Kidney (tissue), 14 donors: ENCODE results near the gene LRRC75A. TPM values are rescaled to one million over a fixed set of nuclear protein-coding genes. Genes with fewer than 3 reads are reported as not detected.

Experiments
- DNase-seq, 5 donors: peaks; one replicate each; pipeline ENCODE4 v3.0.0-alpha.2; 2013 to 2020
- FAIRE-seq: peaks from 2 replicates; lab custom pipeline; 2012; peaks lifted over from hg19 to GRCh38; lab: Jason Lieb, UNC
- H3K27ac ChIP-seq, 2 donors: one replicate each; pipeline ENCODE4 v1.7.0; 2013; ENCODE audit warnings: low read depth in 2 of 2, low read length in 2 of 2, inconsistent platforms in 1 of 2
- H3K27me3 ChIP-seq: one replicate; pipeline ENCODE4 v1.7.1; 2013; ENCODE audit warnings: low read length, inconsistent platforms; ENCODE audit not compliant: control insufficient read depth, insufficient read depth
- H3K36me3 ChIP-seq, 3 donors: one replicate each; pipeline versions ENCODE4 v1.7.0 to v1.7.1; 2013; ENCODE audit warnings: low read length in 3 of 3, control low read depth in 1 of 3, inconsistent platforms in 1 of 3; ENCODE audit not compliant: insufficient read depth in 3 of 3, control insufficient read depth in 2 of 3
- H3K4me1 ChIP-seq, 3 donors: one replicate each; pipeline versions ENCODE4 v1.7.0 to v1.7.1; 2013; ENCODE audit warnings: low read length in 3 of 3, inconsistent platforms in 1 of 3, low read depth in 1 of 3; ENCODE audit not compliant: control insufficient read depth in 2 of 3, insufficient read depth in 2 of 3
- H3K4me3 ChIP-seq, 3 donors: one replicate each; pipeline versions ENCODE4 v1.7.0 to v1.8.1; 2013; ENCODE audit warnings: low read length in 3 of 3, control low read depth in 1 of 3, inconsistent platforms in 1 of 3
- H3K9ac ChIP-seq, 3 donors: one replicate each; pipeline versions ENCODE4 v1.7.0 to v1.7.1; 2013; ENCODE audit warnings: low read length in 3 of 3, control low read depth in 1 of 3, inconsistent platforms in 1 of 3
- H3K9me3 ChIP-seq, 3 donors: one replicate each; pipeline versions ENCODE4 v1.7.0 to v1.7.1; 2013; ENCODE audit warnings: low read length in 3 of 3, control low read depth in 1 of 3, inconsistent platforms in 1 of 3; ENCODE audit not compliant: control insufficient read depth in 2 of 3, insufficient read depth in 1 of 3
- intact Hi-C: fragments of 100-400 bp; cut with DNase I; formaldehyde crosslinking; loops from one replicate; pipeline ENCODE4 v1.11.1; 2022
- polyA plus RNA-seq: library from polyadenylated mRNA; stranded (reverse); fragments of 350-450 nt; fragmentation: Illumina TruSeq; extraction: RNeasy Lipid Tissue Mini Kit (QIAGEN cat#74804); gene quantifications from one replicate; pipeline ENCODE4 v1.2.3, GENCODE V29; 2014; ENCODE audit warnings: low read depth, low replicate concordance; ENCODE audit not compliant: insufficient read depth
- total RNA-seq: library from RNA; stranded (reverse); fragmentation: NEBNext Ultra II Directional; extraction: Animal tissue kit (Norgen Biotek cat#: 25700); gene quantifications from one replicate; pipeline ENCODE4 v1.2.1, GENCODE V29; 2021
- TF ChIP-seq, protein P1 (sequence below): IDR thresholded peaks from 3 replicates; pipeline ENCODE4 v1.5.1; 2012; ENCODE audit warnings: mild to moderate bottlenecking, moderate library complexity, borderline replicate concordance; ENCODE audit not compliant: insufficient read depth; ENCODE audit errors: extremely low read depth
- donor health status: control.
- donor health status: control.
- donor health status: control.
- donor health status: control.
- donor health status: control.
- donor health status: DM: yes; HTN: yes; CAD: no.
- donor health status: Normal renal cell carcinoma (clear cell type).

LRRC75A gene
- total and polyA plus RNA-seq, 2 donors from 2014 or later = 2.5 to 2.6 TPM

DNA sequence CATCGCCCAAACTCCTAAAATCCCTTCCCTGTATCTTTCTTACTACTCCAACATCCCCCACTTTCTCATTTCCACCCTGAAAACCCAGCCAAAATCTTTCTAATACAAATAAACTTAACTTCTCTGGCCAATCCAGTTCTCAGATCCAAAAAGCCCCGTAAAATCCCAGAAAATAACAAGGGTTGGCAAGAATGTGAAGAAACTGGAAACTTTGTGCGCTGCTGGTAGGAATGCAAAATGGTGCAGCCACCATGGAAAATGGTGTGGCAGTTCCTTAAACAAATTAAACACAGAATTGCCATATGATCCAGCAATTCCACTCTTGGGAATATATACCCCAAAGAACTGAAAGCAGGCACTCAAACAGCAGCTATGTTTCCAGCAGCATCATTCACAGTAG lies 24.1 kb downstream of the LRRC75A start:
- Histone ChIP-seq H3K4me1 (peaks cover 0 to 11% (median 0%) of the 10 kb centered on the region in 3 donors), H3K4me3 (no peak overlapping the region), H3K27ac (no peak overlapping the region), H3K9me3 (no peaks in the 10 kb centered on the region), H3K27me3 (no peaks in the 10 kb centered on the region), H3K36me3 (no peaks in the 10 kb centered on the region), H3K9ac (no peak overlapping the region)
- intact Hi-C loops = no loop called here
- TF ChIP-seq, protein P1, sequence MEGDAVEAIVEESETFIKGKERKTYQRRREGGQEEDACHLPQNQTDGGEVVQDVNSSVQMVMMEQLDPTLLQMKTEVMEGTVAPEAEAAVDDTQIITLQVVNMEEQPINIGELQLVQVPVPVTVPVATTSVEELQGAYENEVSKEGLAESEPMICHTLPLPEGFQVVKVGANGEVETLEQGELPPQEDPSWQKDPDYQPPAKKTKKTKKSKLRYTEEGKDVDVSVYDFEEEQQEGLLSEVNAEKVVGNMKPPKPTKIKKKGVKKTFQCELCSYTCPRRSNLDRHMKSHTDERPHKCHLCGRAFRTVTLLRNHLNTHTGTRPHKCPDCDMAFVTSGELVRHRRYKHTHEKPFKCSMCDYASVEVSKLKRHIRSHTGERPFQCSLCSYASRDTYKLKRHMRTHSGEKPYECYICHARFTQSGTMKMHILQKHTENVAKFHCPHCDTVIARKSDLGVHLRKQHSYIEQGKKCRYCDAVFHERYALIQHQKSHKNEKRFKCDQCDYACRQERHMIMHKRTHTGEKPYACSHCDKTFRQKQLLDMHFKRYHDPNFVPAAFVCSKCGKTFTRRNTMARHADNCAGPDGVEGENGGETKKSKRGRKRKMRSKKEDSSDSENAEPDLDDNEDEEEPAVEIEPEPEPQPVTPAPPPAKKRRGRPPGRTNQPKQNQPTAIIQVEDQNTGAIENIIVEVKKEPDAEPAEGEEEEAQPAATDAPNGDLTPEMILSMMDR = no peak
- DNase-seq (no peak), FAIRE-seq (no peak)

DNA sequence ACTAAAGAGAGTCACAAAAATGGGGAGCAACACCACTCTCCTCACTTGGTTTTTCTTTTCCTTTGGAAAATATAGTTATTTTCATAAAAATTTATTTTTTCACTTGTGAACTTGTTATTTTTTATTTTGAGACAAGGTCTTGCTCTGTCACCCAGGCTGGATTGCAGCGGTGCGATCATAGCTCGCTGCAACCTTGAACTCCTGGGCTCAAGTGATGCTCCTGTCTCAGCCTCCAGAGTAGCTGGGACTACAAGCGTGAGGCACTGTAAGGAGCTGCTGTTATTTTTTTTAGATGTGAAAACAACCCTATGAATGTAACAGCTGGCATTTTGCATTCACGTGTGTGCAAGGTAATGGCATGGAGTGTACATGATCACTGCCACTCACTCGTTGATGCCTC lies 24.9 kb downstream of the LRRC75A start:
- Histone ChIP-seq H3K4me3 (no peak overlapping the region), H3K9me3 (no peaks in the 10 kb centered on the region), H3K27me3 (no peaks in the 10 kb centered on the region), H3K27ac (no peak overlapping the region), H3K9ac (no peak overlapping the region), H3K36me3 (no peaks in the 10 kb centered on the region), H3K4me1 (peaks cover 0 to 11% (median 0%) of the 10 kb centered on the region in 3 donors)
- TF ChIP-seq, protein P1 = no peak
- intact Hi-C loops = no loop called here
- FAIRE-seq (no peak), DNase-seq (no peak)

DNA sequence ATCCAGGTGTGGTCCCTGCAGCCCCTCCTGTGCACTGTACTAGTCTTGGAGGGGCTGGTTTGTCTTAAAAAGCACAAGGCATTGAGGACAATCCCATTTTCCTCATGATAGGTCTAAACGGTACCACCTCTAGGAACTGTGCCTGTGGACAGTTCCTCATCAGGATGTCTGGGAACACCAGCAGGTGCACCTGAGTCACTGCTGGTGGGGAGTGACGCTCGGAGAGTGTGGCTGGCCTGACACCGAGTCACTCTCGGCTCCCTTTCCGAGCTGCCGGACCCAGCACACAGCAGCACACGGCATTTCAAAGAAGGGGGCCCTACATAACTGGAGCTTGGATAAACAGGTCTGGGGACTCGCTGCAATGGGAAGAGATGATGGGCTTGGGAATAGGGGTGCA lies 25.6 kb downstream of the LRRC75A start:
- intact Hi-C loops = no loop called here
- TF ChIP-seq, protein P1 = no peak
- no peaks in the 10 kb centered on the region for H3K9me3 ChIP-seq
- H3K27me3 ChIP-seq = no peaks in the 10 kb centered on the region
- no peaks in the 10 kb centered on the region for H3K36me3 ChIP-seq
- H3K27ac ChIP-seq = peak overlapping the region in 1 of 2 donors; percentile 14
- no peak overlapping the region for H3K9ac ChIP-seq
- no peak for FAIRE-seq
- H3K4me3 ChIP-seq = no peak overlapping the region
- H3K4me1 ChIP-seq = peaks cover 0 to 11% (median 0%) of the 10 kb centered on the region in 3 donors
- DNase-seq = no peak

DNA sequence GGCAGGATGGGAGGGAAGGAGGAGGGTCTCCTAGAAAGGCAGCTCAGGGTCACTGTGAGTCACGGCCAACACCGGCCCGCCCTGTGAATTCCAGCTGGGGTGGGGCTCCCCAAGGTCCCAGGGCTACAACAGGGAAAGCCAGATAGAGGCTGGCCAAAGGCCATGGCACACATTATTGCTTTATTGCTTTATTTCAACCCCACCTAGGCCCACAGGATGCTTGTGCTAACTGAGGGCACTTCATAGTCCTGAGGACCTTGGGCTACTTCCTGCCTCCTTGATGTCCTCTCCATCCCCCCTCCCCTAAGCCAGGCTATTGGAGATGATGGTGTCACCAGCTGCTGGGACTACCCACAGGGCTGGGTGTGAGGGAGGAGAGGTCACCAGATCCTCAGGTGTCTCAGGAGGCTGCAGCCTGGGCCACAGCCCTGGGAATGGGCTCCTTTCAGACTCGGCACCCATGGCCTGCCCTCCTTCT lies 26.1 kb downstream of the LRRC75A start:
- no peaks in the 10 kb centered on the region for H3K9me3 ChIP-seq
- FAIRE-seq (no peak), DNase-seq (no peak)
- H3K4me3 ChIP-seq = no peak overlapping the region
- peaks cover 0 to 11% (median 0%) of the 10 kb centered on the region in 3 donors for H3K4me1 ChIP-seq
- no peak overlapping the region for H3K9ac ChIP-seq
- TF ChIP-seq, protein P1 = no peak
- H3K27me3 ChIP-seq = no peaks in the 10 kb centered on the region
- H3K27ac ChIP-seq = peak overlapping the region in 1 of 2 donors; percentile 14
- H3K36me3 ChIP-seq = no peaks in the 10 kb centered on the region
- intact Hi-C loops = no loop called here
